ENCODE results near the gene LYRM2. TPM values are rescaled to one million over a fixed set of nuclear protein-coding genes. Genes with fewer than 3 reads are reported as not detected.

Gene LYRM2
- total RNA-seq, 5 donors from 2014 or later (not counting 1 experiment from before 2014, with no cell fraction given) = 18.9 to 27.0 (median 23.5) TPM

- Histone ChIP-seq H3K9me3 (no peaks in the 10 kb centered on the region), H3K4me1 (ENCODE audit: control insufficient read depth in 1 of 2, extremely low read depth in 1 of 2, insufficient read depth in 2 of 2, low read length in 2 of 2) (no peaks in the 10 kb centered on the region), H3K4me3 (ENCODE audit: control insufficient read depth in 1 of 2, extremely low read depth in 1 of 2, low read length in 1 of 2) (no peak overlapping the region), H3K27me3 (replicated peaks in 1 of 2; ENCODE audit: control insufficient read depth in 2 of 2, extremely low read depth in 1 of 2, insufficient read depth in 2 of 2, low read length in 1 of 2) (no peaks in the 10 kb centered on the region), H3K36me3 (ENCODE audit: control insufficient read depth in 2 of 2, extremely low read depth in 1 of 2, insufficient read depth in 1 of 2, low read length in 1 of 2) (no peaks in the 10 kb centered on the region), H3K27ac (ENCODE audit: low read length) (no peak overlapping the region)
- Mint-ChIP-seq H3K4me1 (no peaks in the 10 kb centered on the region), H3K36me3 (peaks cover 2% of the 10 kb centered on the region), H3K27me3 (no peaks in the 10 kb centered on the region), H3K9me3 (no peaks in the 10 kb centered on the region), H3K27ac (no peak overlapping the region), H3K4me3 (no peak overlapping the region)
- CTCF ChIA-PET = no interaction called here
- DNase-seq = no peak
- no peak for ATAC-seq (replicated peaks in 1 of 4)
- POLR2A ChIA-PET = no interaction called here
- no CpG with 5 or more reads among the region's 2 CpGs for WGBS (ENCODE audit: insufficient coverage)
These were observed 63.0 kb downstream of the LYRM2 start for GRCh38 chr6:89575562-89575960.

GRCh38 chr6:89574910-89575561 lies 63.5 kb downstream of the LYRM2 start:
- peaks cover 2% of the 10 kb centered on the region for H3K36me3 Mint-ChIP-seq
- ChIA-PET POLR2A (no interaction called here), CTCF (no interaction called here)
- DNase-seq (no peak), ATAC-seq (replicated peaks in 1 of 4) (no peak)
- H3K4me1 Mint-ChIP-seq = no peaks in the 10 kb centered on the region
- H3K27me3 ChIP-seq (replicated peaks in 1 of 2; ENCODE audit: control insufficient read depth in 2 of 2, extremely low read depth in 1 of 2, insufficient read depth in 2 of 2, low read length in 1 of 2) = no peaks in the 10 kb centered on the region
- H3K36me3 ChIP-seq (ENCODE audit: control insufficient read depth in 2 of 2, extremely low read depth in 1 of 2, insufficient read depth in 1 of 2, low read length in 1 of 2) = no peaks in the 10 kb centered on the region
- H3K9me3 Mint-ChIP-seq = no peaks in the 10 kb centered on the region
- H3K4me3 ChIP-seq (ENCODE audit: control insufficient read depth in 1 of 2, extremely low read depth in 1 of 2, low read length in 1 of 2) = no peak overlapping the region
- H3K27me3 Mint-ChIP-seq = no peaks in the 10 kb centered on the region
- H3K27ac ChIP-seq (ENCODE audit: low read length) = no peak overlapping the region
- H3K9me3 ChIP-seq = no peaks in the 10 kb centered on the region
- 100% methylated on average over 1 of the region's 2 CpGs for WGBS (ENCODE audit: insufficient coverage)
- no peaks in the 10 kb centered on the region for H3K4me1 ChIP-seq (ENCODE audit: control insufficient read depth in 1 of 2, extremely low read depth in 1 of 2, insufficient read depth in 2 of 2, low read length in 2 of 2)
- no peak overlapping the region for H3K4me3 Mint-ChIP-seq
- H3K27ac Mint-ChIP-seq = no peak overlapping the region

GRCh38 chr6:89567630-89568390 lies 70.7 kb downstream of the LYRM2 start:
- CTCF ChIA-PET = interaction anchor here (0.5 to 0.7 kb wide), 2 partner anchors 21 to 268 kb away, joined by 3 to 6 read pairs; no protein-coding TSS in a partner anchor
- H3K9me3 Mint-ChIP-seq = no peaks in the 10 kb centered on the region

GRCh38 chr6:89566930-89567629 lies 71.5 kb downstream of the LYRM2 start:
- 87% methylated on average over 8 of the region's 16 CpGs for WGBS (ENCODE audit: insufficient coverage)
- CTCF ChIA-PET = interaction anchor here in 1 of 2 donors (0.5 to 0.7 kb wide), 2 partner anchors 13 to 269 kb away, joined by 3 read pairs; no protein-coding TSS in a partner anchor
- POLR2A ChIA-PET = no interaction called here

More at GRCh38 chr6:89567630-89568390, 70.7 kb downstream of the LYRM2 start:
- Mint-ChIP-seq H3K4me1 (no peaks in the 10 kb centered on the region), H3K4me3 (no peak overlapping the region), H3K27me3 (no peaks in the 10 kb centered on the region), H3K36me3 (peaks cover 2% of the 10 kb centered on the region), H3K27ac (no peak overlapping the region)
- ATAC-seq (replicated peaks in 1 of 4) (no peak), DNase-seq (no peak)
- POLR2A ChIA-PET = no interaction called here
- H3K27me3 ChIP-seq (replicated peaks in 1 of 2; ENCODE audit: control insufficient read depth in 2 of 2, extremely low read depth in 1 of 2, insufficient read depth in 2 of 2, low read length in 1 of 2) = no peaks in the 10 kb centered on the region
- H3K9me3 ChIP-seq = no peaks in the 10 kb centered on the region
- H3K4me3 ChIP-seq (ENCODE audit: control insufficient read depth in 1 of 2, extremely low read depth in 1 of 2, low read length in 1 of 2) = no peak overlapping the region
- WGBS (ENCODE audit: insufficient coverage) = 80% methylated on average over 1 of the region's 6 CpGs
- H3K27ac ChIP-seq (ENCODE audit: low read length) = no peak overlapping the region
- H3K36me3 ChIP-seq (ENCODE audit: control insufficient read depth in 2 of 2, extremely low read depth in 1 of 2, insufficient read depth in 1 of 2, low read length in 1 of 2) = no peaks in the 10 kb centered on the region
- no peaks in the 10 kb centered on the region for H3K4me1 ChIP-seq (ENCODE audit: control insufficient read depth in 1 of 2, extremely low read depth in 1 of 2, insufficient read depth in 2 of 2, low read length in 2 of 2)

DNA sequence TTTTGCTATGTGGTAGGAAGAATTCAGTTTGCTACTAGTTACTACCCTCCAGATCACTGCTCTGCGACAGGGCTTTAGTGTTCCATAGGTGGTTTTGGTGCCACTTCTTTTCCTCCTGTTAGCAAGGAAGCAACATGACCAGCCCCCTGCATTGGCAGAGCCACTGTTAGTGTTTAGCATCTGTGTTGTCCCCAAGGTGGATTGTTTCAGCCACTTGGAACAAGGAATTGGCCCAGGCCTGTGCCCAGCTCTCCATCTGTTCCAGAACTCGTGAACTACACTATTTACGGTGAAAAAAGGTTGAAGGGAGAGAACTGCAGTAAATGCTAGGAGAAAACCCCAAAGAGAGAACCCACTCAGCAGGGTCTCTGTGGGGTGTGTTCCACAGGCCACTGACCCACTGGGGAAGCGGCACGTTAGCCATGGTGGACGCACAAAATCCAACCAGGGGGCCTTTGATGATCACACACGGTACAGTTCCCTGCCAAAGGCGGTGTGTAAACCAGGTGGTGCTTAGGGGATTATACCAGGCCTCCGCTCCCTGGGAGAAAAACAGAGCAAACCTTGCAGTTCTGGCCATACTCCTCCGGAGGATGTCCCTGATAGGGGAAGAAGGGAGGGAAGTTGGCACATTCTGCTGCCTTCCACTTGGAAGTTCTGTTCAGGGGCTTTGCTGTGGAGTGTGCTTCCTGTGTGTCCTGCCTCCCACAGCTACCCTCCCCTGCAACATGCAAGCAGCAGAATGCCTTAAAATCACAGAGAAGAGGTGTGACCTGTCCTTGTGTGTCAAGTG lies 72.3 kb downstream of the LYRM2 start:
- H3K4me3 Mint-ChIP-seq = no peak overlapping the region
- Histone ChIP-seq H3K9me3 (no peaks in the 10 kb centered on the region), H3K27ac (ENCODE audit: low read length) (no peak overlapping the region), H3K4me1 (ENCODE audit: control insufficient read depth in 1 of 2, extremely low read depth in 1 of 2, insufficient read depth in 2 of 2, low read length in 2 of 2) (no peaks in the 10 kb centered on the region), H3K36me3 (ENCODE audit: control insufficient read depth in 2 of 2, extremely low read depth in 1 of 2, insufficient read depth in 1 of 2, low read length in 1 of 2) (no peaks in the 10 kb centered on the region), H3K4me3 (ENCODE audit: control insufficient read depth in 1 of 2, extremely low read depth in 1 of 2, low read length in 1 of 2) (no peak overlapping the region), H3K27me3 (replicated peaks in 1 of 2; ENCODE audit: control insufficient read depth in 2 of 2, extremely low read depth in 1 of 2, insufficient read depth in 2 of 2, low read length in 1 of 2) (no peaks in the 10 kb centered on the region)
- no peak for ATAC-seq (replicated peaks in 1 of 4)
- ChIA-PET POLR2A (no interaction called here), CTCF (interaction anchor here in 1 of 2 donors (0.5 kb wide), 1 partner anchor 14 kb away, joined by 3 read pairs; no protein-coding TSS in a partner anchor)
- DNase-seq = no peak
- no peak overlapping the region for H3K27ac Mint-ChIP-seq
- H3K9me3 Mint-ChIP-seq = no peaks in the 10 kb centered on the region
- peaks cover under 1% of the 10 kb centered on the region for H3K36me3 Mint-ChIP-seq
- 96% methylated on average over 7 of the region's 10 CpGs for WGBS (ENCODE audit: insufficient coverage)
- no peaks in the 10 kb centered on the region for H3K4me1 Mint-ChIP-seq
- H3K27me3 Mint-ChIP-seq = no peaks in the 10 kb centered on the region

More at GRCh38 chr6:89566930-89567629, 71.5 kb downstream of the LYRM2 start:
- H3K4me3 Mint-ChIP-seq = no peak overlapping the region
- H3K9me3 Mint-ChIP-seq = no peaks in the 10 kb centered on the region
- no peak for ATAC-seq (replicated peaks in 1 of 4)
- Histone ChIP-seq H3K9me3 (no peaks in the 10 kb centered on the region), H3K36me3 (ENCODE audit: control insufficient read depth in 2 of 2, extremely low read depth in 1 of 2, insufficient read depth in 1 of 2, low read length in 1 of 2) (no peaks in the 10 kb centered on the region), H3K4me1 (ENCODE audit: control insufficient read depth in 1 of 2, extremely low read depth in 1 of 2, insufficient read depth in 2 of 2, low read length in 2 of 2) (no peaks in the 10 kb centered on the region), H3K27ac (ENCODE audit: low read length) (no peak overlapping the region), H3K4me3 (ENCODE audit: control insufficient read depth in 1 of 2, extremely low read depth in 1 of 2, low read length in 1 of 2) (no peak overlapping the region), H3K27me3 (replicated peaks in 1 of 2; ENCODE audit: control insufficient read depth in 2 of 2, extremely low read depth in 1 of 2, insufficient read depth in 2 of 2, low read length in 1 of 2) (no peaks in the 10 kb centered on the region)
- no peaks in the 10 kb centered on the region for H3K4me1 Mint-ChIP-seq
- peaks cover 2% of the 10 kb centered on the region for H3K36me3 Mint-ChIP-seq
- H3K27me3 Mint-ChIP-seq = no peaks in the 10 kb centered on the region
- DNase-seq = no peak
- no peak overlapping the region for H3K27ac Mint-ChIP-seq
